Esophagus squamous epithelium (tissue), 5 donors: ENCODE measurements around the gene CIBAR2. TPM values are rescaled to one million over a fixed set of nuclear protein-coding genes. Genes with fewer than 3 reads are reported as not detected.
A peak's percentile ranks its signal among the peaks of the same experiment; 100 is the strongest.

Source experiments
- DNase-seq: peaks from one replicate; lab custom pipeline; 2025; lab: John Stamatoyannopoulos, UW
- H3K27ac ChIP-seq, 4 donors: fragments of 200-600 bp; sonication (generic); one replicate each; pipeline ENCODE4 v1.5.1; 2016 to 2019; ENCODE audit warnings: mild to moderate bottlenecking in 1 of 4
- H3K27me3 ChIP-seq, 4 donors: fragments of 200-600 bp; sonication (generic); 1 replicate in 3 of 4; 2 replicates in 1 of 4; pipeline versions ENCODE4 v1.5.1 to v1.6.0; 2017 to 2021; ENCODE audit warnings: antibody characterized with exemption in 1 of 4
- H3K36me3 ChIP-seq, 3 donors: fragments of 200-600 bp; sonication (generic); one replicate each; pipeline ENCODE4 v1.5.1; 2016 to 2019
- H3K4me1 ChIP-seq, 3 donors: fragments of 200-600 bp; sonication (generic); one replicate each; pipeline ENCODE4 v1.5.1; 2017 to 2019
- H3K4me3 ChIP-seq, 4 donors: fragments of 200-600 bp; sonication (generic); 1 replicate in 3 of 4; 2 replicates in 1 of 4; pipeline ENCODE4 v1.5.1; 2016 to 2019; ENCODE audit warnings: mild to moderate bottlenecking in 2 of 4, moderate library complexity in 1 of 4
- H3K9me3 ChIP-seq, 3 donors: fragments of 200-600 bp; sonication (generic); one replicate each; pipeline ENCODE4 v1.5.1; 2016 to 2019
- POLR2A ChIP-seq, 4 donors: fragments of 450-650 bp; IDR thresholded peaks; one replicate each; pipeline ENCODE4 v1.6.1; 2017; ENCODE audit warnings: antibody characterized with exemption in 4 of 4, mild to moderate bottlenecking in 4 of 4, moderate library complexity in 3 of 4
- WGBS, 2 donors: methylation state at CpG; one replicate each; pipeline ENCODE4 v1.1.5; 2018; 5-methylcytosine and 5-hydroxymethylcytosine counted together
- intact Hi-C: fragments of 100-400 bp; cut with DNase I; formaldehyde crosslinking; loops from one replicate; pipeline ENCODE4 v1.15.0; 2022
- total RNA-seq, 4 donors: library from RNA; depleted of rRNA; stranded (reverse); fragments of >200 nt; gene quantifications; one replicate each; pipeline ENCODE4 v1.1.0, GENCODE V29; 2016
- TF ChIP-seq, protein P1 (sequence below), 6 experiments: fragments of 450-650 bp in 4 of 6; fragments of 200-600 bp in 2 of 6; sonication (generic) in 2 of 6; IDR thresholded peaks; one replicate each; pipeline ENCODE4 v1.5.1; 2016 to 2019; ENCODE audit warnings: antibody characterized with exemption in 6 of 6, mild to moderate bottlenecking in 4 of 6, moderate library complexity in 4 of 6
- donor health status: DM: yes; HTN: yes; CAD: no.

The CIBAR2 gene
- total RNA-seq, 4 donors from 2014 or later, result not detected

DNA sequence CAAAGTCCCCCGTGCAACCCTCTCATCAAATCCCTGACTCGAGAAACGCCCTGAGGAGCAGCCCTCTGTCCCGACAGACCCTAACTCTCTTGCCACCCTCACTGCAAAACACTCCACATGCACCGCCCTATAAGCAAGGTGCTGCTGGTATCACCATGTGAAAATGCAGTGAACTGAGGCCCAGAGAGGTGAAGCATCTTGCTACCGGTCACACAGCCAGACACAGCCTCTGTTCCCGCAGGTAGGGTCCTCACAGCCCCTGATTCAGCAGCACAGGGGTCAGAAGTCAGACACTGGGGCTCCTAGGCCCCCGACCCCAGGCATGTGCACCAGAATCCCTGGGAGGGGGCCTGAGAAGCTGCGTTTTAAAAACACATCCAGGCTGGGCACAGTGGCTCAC is 1.1 kb downstream of the CIBAR2 start:
- Histone ChIP-seq H3K27me3 (peaks cover 0 to 11% (median 0%) of the 10 kb centered on the region in 4 donors), H3K27ac (no peak overlapping the region), H3K9me3 (no peaks in the 10 kb centered on the region), H3K4me3 (no peak overlapping the region), H3K4me1 (peaks cover 0 to 10% (median 5%) of the 10 kb centered on the region in 3 donors), H3K36me3 (no peaks in the 10 kb centered on the region)
- intact Hi-C loops, result loop anchor here (10.0 kb wide), 1 partner anchor 134 kb away; no protein-coding TSS in a partner anchor
- TF ChIP-seq, protein P1, sequence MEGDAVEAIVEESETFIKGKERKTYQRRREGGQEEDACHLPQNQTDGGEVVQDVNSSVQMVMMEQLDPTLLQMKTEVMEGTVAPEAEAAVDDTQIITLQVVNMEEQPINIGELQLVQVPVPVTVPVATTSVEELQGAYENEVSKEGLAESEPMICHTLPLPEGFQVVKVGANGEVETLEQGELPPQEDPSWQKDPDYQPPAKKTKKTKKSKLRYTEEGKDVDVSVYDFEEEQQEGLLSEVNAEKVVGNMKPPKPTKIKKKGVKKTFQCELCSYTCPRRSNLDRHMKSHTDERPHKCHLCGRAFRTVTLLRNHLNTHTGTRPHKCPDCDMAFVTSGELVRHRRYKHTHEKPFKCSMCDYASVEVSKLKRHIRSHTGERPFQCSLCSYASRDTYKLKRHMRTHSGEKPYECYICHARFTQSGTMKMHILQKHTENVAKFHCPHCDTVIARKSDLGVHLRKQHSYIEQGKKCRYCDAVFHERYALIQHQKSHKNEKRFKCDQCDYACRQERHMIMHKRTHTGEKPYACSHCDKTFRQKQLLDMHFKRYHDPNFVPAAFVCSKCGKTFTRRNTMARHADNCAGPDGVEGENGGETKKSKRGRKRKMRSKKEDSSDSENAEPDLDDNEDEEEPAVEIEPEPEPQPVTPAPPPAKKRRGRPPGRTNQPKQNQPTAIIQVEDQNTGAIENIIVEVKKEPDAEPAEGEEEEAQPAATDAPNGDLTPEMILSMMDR (IDR thresholded peaks at IDR 0.05), result no peak
- no peak for TF ChIP-seq POLR2A (IDR thresholded peaks at IDR 0.05)
- DNase-seq, result no peak
- WGBS, 2 donors, result 82 to 84% methylated on average over 4 to 7 of the region's 9 CpGs

GRCh38 chr16:85110105-85110504 is 2.2 kb downstream of the CIBAR2 start:
- Histone ChIP-seq H3K36me3 (no peaks in the 10 kb centered on the region), H3K27ac (no peak overlapping the region), H3K27me3 (peaks cover 0 to 13% (median 0%) of the 10 kb centered on the region in 4 donors), H3K4me3 (no peak overlapping the region), H3K4me1 (peaks cover 0 to 11% (median 7%) of the 10 kb centered on the region in 3 donors), H3K9me3 (no peaks in the 10 kb centered on the region)
- no CpG with 5 or more reads among the region's 19 CpGs for WGBS, 2 donors
- intact Hi-C loops, result loop anchor here (10.0 kb wide), 1 partner anchor 135 kb away; no protein-coding TSS in a partner anchor
- DNase-seq, result no peak
- TF ChIP-seq POLR2A (IDR thresholded peaks at IDR 0.05), result no peak
- TF ChIP-seq, protein P1 (IDR thresholded peaks at IDR 0.05), result no peak

DNA sequence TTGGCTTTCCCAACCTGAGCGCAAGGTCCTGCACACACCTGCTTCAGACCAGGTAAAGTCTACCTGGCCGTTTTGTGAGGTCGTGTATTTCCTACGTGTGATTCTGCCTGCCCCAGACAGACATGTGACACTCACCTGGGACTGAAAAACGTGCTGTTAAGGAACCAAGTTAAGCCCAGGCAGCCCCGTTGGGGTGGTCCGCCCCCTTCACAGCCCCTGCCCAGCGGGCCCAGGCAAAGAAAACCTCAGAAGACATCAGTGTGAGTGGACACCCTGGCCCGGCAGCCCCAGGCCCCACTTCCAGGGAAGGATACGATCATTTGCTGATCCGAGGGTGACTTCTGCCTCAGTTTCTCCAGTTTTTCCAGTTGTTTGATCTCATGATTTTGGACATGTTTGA is 4.7 kb downstream of the CIBAR2 start:
- no peak for TF ChIP-seq POLR2A (IDR thresholded peaks at IDR 0.05)
- TF ChIP-seq, protein P1 (IDR thresholded peaks at IDR 0.05), result no peak
- H3K36me3 ChIP-seq, result no peaks in the 10 kb centered on the region
- H3K27me3 ChIP-seq, result peaks cover 0 to 9% (median 0%) of the 10 kb centered on the region in 4 donors
- intact Hi-C loops, result no loop called here
- H3K4me3 ChIP-seq, result no peak overlapping the region
- H3K4me1 ChIP-seq, result peaks cover 0 to 16% (median 5%) of the 10 kb centered on the region in 3 donors
- no peak for DNase-seq
- H3K9me3 ChIP-seq, result no peaks in the 10 kb centered on the region
- 78 to 88% methylated on average over 6 to 10 of the region's 11 CpGs for WGBS, 2 donors
- H3K27ac ChIP-seq, result no peak overlapping the region

DNA sequence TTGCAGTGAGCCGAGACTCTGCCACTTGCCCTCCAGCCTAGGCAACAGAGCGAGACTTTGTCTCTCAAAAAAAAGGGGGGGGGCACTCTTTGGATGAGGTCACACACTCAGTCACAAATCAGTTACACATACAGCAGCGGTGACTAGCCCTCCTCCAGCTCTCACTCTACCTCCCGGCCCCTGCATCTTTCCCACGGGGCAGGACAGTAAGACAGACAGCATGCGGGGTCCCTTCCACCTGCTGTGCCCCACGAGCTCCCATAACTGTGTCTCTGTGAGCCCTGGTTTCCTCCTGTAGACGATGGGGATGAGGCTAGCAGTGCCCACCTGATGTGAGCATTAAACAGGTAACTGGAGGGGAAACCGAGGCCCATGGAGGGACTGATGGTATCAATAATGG is 5.2 kb downstream of the CIBAR2 start:
- DNase-seq, result no peak
- WGBS, 2 donors, result 80 to 85% methylated on average over 2 to 6 of the region's 9 CpGs
- Histone ChIP-seq H3K36me3 (no peaks in the 10 kb centered on the region), H3K27me3 (peaks cover 0 to 9% (median 0%) of the 10 kb centered on the region in 4 donors), H3K4me1 (peaks cover 0 to 16% (median 5%) of the 10 kb centered on the region in 3 donors), H3K27ac (no peak overlapping the region), H3K9me3 (no peaks in the 10 kb centered on the region), H3K4me3 (no peak overlapping the region)
- TF ChIP-seq, protein P1 (IDR thresholded peaks at IDR 0.05), result no peak
- no peak for TF ChIP-seq POLR2A (IDR thresholded peaks at IDR 0.05)
- intact Hi-C loops, result no loop called here

DNA sequence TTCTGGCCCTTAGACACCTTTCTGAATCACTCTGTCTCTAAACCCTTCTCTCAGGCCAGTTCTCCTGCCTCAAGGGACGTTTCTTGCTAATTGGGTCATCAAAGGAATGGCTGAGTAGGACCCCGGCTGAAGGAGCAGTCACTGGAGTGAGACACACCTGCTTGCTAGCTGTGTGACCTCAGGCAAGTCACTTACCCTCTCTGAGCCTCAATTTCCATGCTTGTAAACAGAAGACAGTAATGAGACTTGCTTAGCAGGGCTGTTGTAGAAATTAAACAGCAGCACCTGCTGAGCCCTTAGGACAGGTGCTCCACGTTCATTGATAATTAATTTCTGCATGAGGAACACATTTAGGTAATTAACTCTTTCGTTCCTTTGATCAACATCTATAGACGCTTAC is 6.8 kb downstream of the CIBAR2 start:
- 53 to 56% methylated on average over 3 of the region's 5 CpGs for WGBS, 2 donors
- DNase-seq, result no peak
- H3K36me3 ChIP-seq, result no peaks in the 10 kb centered on the region
- peaks cover 0 to 9% (median 0%) of the 10 kb centered on the region in 4 donors for H3K27me3 ChIP-seq
- H3K27ac ChIP-seq, result peak overlapping the region in 1 of 4 donors; percentile 33
- H3K4me3 ChIP-seq, result no peak overlapping the region
- peaks cover 0 to 16% (median 5%) of the 10 kb centered on the region in 3 donors for H3K4me1 ChIP-seq
- intact Hi-C loops, result no loop called here
- no peak for TF ChIP-seq POLR2A (IDR thresholded peaks at IDR 0.05)
- TF ChIP-seq, protein P1 (IDR thresholded peaks at IDR 0.05), result no peak
- H3K9me3 ChIP-seq, result no peaks in the 10 kb centered on the region
